Motor neuron (in vitro differentiated cells): ENCODE results near the gene THADA. TPM values are rescaled to one million over a fixed set of nuclear protein-coding genes. Genes with fewer than 3 reads are reported as not detected.
A peak's percentile ranks its signal among the peaks of the same experiment; 100 is the strongest.
"Not testable (repeated sequence)": the region's sequence is repeated elsewhere in the genome, so short reads cannot be mapped to it uniquely, and the experiment has no call there.

Source experiments
- ATAC-seq, 8 experiments: fragments of 200-7000 bp; cut with Tn5 transposase; replicated peaks in 6 of 8; 2 replicates each; pipeline ENCODE4 v1.8.0; 2021; ENCODE audit warnings: mild to moderate bottlenecking in 8 of 8, moderate library complexity in 8 of 8
- H3K27ac ChIP-seq, 2 donors: fragments of 250-450 bp; sonication (Bioruptor Pico); 2 replicates each; pipeline ENCODE4 v1.9.0; 2021; ENCODE audit warnings: antibody characterized with exemption in 2 of 2, mild to moderate bottlenecking in 2 of 2, moderate library complexity in 1 of 2
- H3K4me1 ChIP-seq, 2 donors: fragments of 250-450 bp; sonication (Bioruptor Pico); replicated peaks in 1 of 2; 2 replicates each; pipeline ENCODE4 v1.6.1; 2021; ENCODE audit warnings: antibody characterized with exemption in 2 of 2, mild to moderate bottlenecking in 2 of 2, moderate library complexity in 1 of 2
- H3K4me3 ChIP-seq, 5 donors: fragments of 250-450 bp; sonication (Bioruptor Pico); 2 replicates each; pipeline ENCODE4 v1.9.0; 2021; ENCODE audit warnings: antibody characterized with exemption in 5 of 5, mild to moderate bottlenecking in 5 of 5, moderate library complexity in 4 of 5
- WGBS, 10 experiments: fragments of 450-650 bp; shearing (Covaris generic); methylation state at CpG; one replicate each; pipeline ENCODE4 v1.0.0; 2022; 5-methylcytosine and 5-hydroxymethylcytosine counted together
- in situ Hi-C, 9 experiments: fragments of 400-800 bp; cut with MboI; loops; one replicate each; pipeline ENCODE4 v1.15.0; 2021; ENCODE audit warnings: low sequenced_read_pairs in 9 of 9, low pct_unique_long_range_greater_than_20kb in 2 of 9; ENCODE audit not compliant: unreplicated experiment in 9 of 9
- total RNA-seq, 8 experiments: library from RNA; unstranded; fragments of 300-600 nt; gene quantifications; 2 replicates each; pipeline versions ENCODE4 v1.2.3 to v1.2.4, GENCODE V29; 2022

The THADA gene
- total RNA-seq, 8 experiments from 2014 or later = 10.4 to 33.6 (median 15.9) TPM

DNA sequence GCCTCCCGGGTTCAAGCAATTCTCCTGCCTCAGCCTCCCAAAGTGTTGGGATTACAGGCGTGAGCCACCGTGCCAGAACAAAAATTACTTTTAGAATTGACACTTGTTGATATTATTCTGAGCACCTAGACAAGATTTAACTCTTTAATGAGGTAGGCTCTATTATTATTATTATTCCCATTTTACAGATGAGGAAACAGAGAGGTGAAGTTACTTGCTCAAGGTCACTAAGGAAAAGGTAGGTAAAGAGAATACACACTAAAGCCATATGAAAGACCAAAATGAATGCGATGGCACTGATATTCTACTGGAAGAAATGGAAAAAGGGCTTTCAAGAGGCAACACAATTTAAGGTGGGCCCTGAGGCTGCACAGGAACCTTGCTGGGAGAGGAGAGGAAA lies 295.6 kb downstream of the THADA start:
- H3K4me3 ChIP-seq = no peak overlapping the region
- no peak for ATAC-seq
- no peak overlapping the region for H3K27ac ChIP-seq
- WGBS, 10 experiments = 87 to 100% (median 95%) methylated on average over 2 to 4 of the region's 4 CpGs
- no peaks in the 10 kb centered on the region for H3K4me1 ChIP-seq
- in situ Hi-C loops = no loop called here

DNA sequence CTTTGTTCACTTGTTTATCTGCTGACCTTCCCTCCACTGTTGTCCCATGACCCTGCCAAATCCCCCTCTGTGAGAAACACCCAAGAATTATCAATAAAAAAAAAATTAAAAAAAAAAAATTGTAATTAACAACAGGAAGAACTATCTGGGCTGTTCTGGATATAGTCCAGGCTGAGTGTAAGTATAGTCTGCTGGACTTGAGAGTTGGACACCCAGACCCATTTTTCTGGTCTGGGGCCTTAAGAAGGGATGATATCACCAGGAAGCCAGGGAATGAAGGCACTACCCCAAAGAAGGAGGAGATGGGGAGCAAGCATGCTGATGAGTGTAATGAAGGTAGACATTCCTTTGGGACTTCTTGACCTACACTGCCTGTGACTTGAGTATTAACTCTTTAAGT lies 297.3 kb downstream of the THADA start:
- no peaks in the 10 kb centered on the region for H3K4me1 ChIP-seq
- in situ Hi-C loops = no loop called here
- ATAC-seq = peak in 1 of 8 experiments; percentile 28

DNA sequence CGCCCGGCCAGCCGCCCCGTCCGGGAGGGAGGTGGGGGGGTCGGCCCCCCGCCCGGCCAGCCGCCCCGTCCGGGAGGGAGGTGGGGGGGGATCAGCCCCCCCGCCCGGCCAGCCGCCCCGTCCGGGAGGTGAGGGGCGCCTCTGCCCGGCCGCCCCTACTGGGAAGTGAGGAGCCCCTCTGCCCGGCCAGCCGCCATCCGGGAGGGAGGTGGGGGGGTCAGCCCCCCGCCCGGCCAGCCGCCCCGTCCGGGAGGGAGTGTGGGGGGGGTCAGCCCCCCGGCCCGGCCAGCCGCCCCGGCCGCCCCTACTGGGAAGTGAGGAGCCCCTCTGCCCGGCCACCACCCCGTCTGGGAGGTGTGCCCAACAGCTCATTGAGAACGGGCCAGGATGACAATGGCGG lies 298.1 kb downstream of the THADA start:
- ATAC-seq, H3K27ac ChIP-seq, in situ Hi-C loops, H3K4me1 ChIP-seq, H3K4me3 ChIP-seq: not testable (repeated sequence)
- WGBS, 10 experiments = no CpG with 5 or more reads among the region's 36 CpGs

More for the DNA sequence above, 297.3 kb downstream of the THADA start:
- Histone ChIP-seq H3K27ac (no peak overlapping the region), H3K4me3 (no peak overlapping the region)

DNA sequence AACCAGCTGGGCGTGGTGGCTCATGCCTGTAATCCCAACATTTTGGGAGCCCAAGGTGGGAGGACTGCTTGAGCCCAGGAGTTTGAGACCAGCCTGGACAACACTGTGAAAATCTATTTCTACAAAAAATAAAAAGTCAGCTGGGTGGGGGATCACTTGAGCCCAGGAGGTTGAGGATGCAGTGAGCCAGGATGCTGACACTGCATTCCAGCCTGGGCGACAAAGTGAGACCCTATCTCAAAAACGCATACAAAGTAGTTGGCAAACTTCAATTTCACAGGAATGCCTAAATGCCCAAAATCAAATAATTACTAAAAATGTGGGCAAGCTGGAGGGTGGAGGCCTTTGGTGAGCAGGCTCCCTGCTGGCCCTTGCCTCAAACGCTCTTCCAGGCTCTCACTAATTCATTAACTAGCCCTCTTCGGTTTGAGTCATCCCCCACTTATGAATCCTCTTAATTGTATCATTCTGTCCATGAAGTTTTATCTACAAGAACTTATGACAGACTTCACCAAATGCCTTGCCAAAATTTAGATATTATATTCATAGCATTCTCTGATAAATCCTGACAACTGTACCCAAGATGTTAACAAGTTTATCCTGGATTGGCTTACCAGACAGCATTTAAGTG lies 300.8 kb downstream of the THADA start:
- Histone ChIP-seq H3K4me3 (no peak overlapping the region), H3K4me1 (no peaks in the 10 kb centered on the region), H3K27ac (no peak overlapping the region)
- 10 to 100% (median 95%) methylated on average over 1 to 5 of the region's 5 CpGs; no CpG with 5 or more reads in 2 of the 10 experiments for WGBS, 10 experiments
- no peak for ATAC-seq
- in situ Hi-C loops = no loop called here

DNA sequence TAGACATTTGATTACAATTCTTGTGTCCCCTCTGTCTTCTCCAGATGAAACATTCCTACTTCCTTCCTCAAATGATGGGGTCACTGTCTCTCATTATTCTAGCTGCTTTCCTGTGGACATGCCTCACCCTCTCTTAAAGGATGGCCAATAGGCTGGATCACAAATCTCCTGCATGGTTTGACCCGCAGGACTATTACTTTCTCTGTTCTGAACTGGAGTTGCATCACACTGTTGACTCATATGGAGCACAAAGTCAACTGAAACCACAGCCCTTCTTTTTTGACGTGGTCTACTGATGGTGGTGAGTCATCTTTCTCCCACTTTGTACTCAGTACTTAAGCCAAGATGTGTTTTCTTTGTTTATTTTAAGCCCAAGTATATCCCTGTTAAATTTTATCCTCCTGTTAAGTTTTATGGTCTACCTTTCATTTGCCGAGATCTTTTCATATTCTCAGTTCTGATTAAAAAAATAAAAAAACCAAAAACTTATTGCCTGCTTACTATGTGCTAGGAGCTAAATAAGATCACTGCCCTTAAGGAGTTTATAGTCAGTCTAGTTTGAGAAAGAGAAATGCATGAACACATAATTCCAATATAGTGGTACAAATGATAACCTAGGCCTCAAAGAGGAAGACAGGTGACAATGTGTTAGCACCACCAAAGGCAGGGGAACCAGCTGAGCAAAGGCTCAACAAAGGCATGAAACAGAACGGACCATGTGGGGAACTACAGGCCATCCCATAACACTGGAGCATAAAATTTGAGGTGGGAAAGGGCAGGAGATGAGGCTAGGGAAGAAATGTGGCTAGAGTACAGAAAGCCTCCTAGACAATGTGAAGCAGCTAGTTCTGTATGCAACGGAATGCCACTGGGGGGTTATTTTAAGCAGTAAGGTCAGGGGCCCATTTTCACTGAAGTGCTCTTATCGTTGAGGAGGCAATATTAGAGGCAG lies 301.8 kb downstream of the THADA start:
- H3K27ac ChIP-seq = no peak overlapping the region
- H3K4me3 ChIP-seq = no peak overlapping the region
- no peaks in the 10 kb centered on the region for H3K4me1 ChIP-seq
- in situ Hi-C loops = no loop called here
- WGBS, 10 experiments = 17 to 93% (median 76%) methylated on average over 1 to 5 of the region's 6 CpGs
- ATAC-seq = peak; percentile 40 to 99 (median 83)

DNA sequence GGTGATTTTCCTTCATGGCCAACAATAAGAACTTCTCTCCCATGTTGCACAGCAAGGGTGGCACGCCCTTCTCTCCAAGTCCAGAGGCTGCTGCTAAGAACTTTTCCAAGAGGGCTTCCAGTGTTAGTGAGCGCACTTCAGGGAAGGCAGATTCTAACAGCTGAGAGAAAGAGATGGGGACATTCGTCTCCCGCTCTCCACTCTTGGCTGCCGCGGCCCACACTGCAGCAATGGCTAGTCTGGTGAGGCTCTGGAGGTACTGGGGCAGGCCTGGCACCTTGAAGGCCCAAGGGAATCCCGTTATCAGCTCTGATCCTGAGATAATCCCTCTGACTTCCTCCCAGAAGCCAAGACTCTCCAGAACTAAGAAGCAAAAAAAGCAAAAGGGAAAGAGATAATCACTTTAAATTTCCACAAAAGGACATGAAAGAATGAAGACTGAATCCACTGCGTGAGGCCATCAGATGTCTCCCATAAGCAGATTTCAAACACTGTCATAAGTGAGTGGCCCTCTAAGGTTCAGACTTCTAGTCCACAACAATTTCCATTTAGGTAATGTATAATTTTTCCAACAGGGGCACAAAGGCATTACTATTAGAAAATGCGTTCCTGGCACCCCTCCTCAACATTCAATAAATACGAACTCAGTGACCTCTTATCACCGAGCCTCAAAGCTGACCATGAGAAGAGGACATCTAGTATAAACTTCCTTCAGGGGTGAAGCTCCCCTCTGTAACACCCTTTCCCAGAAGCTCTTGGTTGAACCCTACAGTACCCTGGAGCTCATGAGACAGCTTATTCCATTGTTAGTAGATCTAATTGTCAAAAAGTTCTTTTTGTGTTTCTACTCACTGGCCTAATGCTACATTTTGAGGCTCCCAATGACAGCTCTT lies 302.7 kb downstream of the THADA start:
- no peak for ATAC-seq
- Histone ChIP-seq H3K4me1 (no peaks in the 10 kb centered on the region), H3K27ac (no peak overlapping the region), H3K4me3 (no peak overlapping the region)
- in situ Hi-C loops = no loop called here
- WGBS, 10 experiments = 77 to 100% (median 95%) methylated on average over 2 to 9 of the region's 11 CpGs

DNA sequence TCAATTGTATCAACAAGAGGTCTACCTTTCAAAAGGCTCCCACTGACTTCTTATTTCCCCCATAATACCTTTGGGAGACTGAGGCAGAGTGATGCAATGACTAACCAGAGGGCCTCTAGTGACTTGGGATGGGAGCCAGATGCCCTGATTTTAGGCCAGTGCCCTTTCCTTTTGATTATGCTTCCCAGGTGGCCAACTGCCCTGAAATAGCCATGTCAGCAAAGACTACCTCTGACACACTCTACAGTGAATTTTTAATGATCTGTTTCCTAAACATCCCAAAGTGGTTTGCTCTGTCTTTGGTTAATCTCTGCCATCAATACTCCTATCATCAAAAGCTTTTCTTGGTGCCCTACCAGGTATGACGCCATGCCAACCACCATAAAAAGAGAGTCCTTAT lies 303.5 kb downstream of the THADA start:
- WGBS, 10 experiments = 80 to 100% (median 100%) methylated on average over 1 of the region's 1 CpG; no CpG with 5 or more reads in 4 of the 10 experiments
- ATAC-seq = no peak
- no peak overlapping the region for H3K4me3 ChIP-seq
- in situ Hi-C loops = no loop called here
- no peaks in the 10 kb centered on the region for H3K4me1 ChIP-seq
- no peak overlapping the region for H3K27ac ChIP-seq

DNA sequence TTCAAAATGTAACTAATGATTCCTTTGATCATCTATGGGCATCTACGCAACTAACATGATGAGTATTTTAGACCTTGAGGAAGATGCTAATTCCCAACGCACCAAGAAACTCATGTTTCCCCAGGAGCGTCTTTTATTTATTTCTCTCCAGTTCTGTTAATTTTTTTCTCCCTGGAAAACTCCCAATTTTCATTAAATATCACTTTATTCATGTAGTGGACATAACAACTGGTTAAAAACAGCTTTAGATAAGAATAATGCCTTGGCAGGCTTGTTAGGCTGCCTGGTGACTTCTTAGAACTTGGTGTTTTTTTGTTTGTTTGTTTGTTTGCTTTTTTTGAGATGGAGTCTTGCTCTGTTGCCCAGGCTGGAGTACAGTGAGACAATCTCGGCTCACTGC lies 306.5 kb downstream of the THADA start:
- Histone ChIP-seq H3K4me3 (no peak overlapping the region), H3K27ac (no peak overlapping the region), H3K4me1 (no peaks in the 10 kb centered on the region)
- WGBS, 10 experiments = 83 to 100% (median 95%) methylated on average over 2 to 4 of the region's 4 CpGs; no CpG with 5 or more reads in 1 of the 10 experiments
- no peak for ATAC-seq
- in situ Hi-C loops = no loop called here

DNA sequence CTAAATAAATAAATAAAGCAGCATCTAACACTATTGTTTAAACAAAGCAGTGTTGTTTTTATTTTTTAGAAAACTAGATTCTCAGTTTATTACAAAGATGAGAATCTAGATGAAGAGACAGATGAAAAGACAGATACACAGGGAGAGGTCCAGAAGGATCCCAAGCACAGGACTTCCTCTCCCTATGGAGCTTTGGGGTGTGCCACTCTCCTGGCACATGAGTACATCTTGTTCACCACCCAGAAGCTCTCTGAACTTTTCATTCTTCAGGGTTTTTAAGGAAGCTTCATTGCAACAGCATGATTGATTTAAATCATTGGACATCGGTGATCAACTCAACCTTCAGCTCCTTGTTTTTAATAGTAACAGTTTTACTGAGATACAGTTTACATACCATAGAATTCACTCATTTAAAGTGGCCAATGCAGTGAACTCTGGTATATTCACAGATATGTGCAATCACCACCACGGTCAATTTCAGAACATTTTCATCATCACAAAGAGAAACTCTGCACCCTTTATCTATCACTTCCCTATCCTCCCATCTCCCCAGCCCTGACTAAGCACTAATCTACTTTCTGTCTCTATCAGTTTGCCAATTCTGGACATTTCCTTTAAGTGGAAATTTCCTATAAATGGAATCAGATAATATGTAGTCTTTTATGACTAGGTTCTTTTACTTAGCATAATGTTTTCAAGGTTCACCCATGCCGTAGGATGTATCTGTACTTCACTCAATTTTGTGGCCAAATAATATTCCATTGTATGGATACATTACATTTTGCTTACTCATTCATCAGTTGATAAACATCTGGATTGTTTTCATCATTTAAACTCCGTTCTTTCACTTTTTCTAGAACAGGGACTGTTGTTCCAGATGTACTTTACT lies 307.2 kb downstream of the THADA start:
- ATAC-seq = no peak
- Histone ChIP-seq H3K4me1 (no peaks in the 10 kb centered on the region), H3K27ac (no peak overlapping the region), H3K4me3 (no peak overlapping the region)
- in situ Hi-C loops = no loop called here
- 82 to 100% (median 96%) methylated on average over 1 to 4 of the region's 4 CpGs for WGBS, 10 experiments

DNA sequence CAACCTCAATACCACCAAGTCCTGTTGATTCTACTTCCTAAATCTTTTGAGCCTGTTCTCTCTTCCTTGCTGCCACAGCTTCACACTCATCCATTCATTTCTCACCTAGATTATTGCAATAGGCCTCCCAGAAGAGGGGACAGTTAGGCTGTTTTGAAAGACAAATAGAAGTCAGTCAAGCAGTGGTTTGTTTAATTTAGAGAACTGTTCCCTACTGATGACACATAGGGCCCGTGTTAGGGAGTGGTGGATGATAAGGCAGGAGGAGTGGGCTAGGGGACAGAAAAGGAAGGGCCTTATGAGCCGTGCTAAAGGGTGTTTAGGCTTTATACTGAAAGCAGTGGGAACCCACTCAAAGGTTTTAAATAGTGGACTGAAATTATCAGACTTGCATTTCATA lies 309.9 kb downstream of the THADA start:
- ATAC-seq = no peak
- H3K27ac ChIP-seq = no peak overlapping the region
- H3K4me3 ChIP-seq = no peak overlapping the region
- no peaks in the 10 kb centered on the region for H3K4me1 ChIP-seq
- in situ Hi-C loops = no loop called here
- 56 to 100% (median 100%) methylated on average over 1 to 2 of the region's 2 CpGs; no CpG with 5 or more reads in 5 of the 10 experiments for whole genome bisulfite sequencing, 10 experiments

DNA sequence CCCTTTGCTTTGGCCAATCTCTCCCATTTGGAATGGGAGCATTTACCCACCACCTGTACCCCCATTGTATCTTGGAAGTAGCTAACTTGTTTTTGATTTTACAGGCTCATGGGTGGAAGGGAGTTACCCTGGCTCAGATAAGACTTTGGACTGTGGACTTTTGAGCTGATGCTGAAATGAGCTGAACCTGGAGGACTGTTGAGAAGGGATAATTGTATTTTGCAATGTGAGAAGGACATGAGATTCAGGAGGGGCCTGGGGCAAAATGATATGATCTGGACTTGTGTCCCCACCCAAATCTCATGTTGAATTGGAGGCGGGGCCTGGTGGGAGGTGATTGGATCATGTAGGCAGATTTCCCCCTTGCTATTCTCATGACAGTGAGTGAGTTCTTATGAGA lies 310.9 kb downstream of the THADA start:
- no peak overlapping the region for H3K27ac ChIP-seq
- in situ Hi-C loops = no loop called here
- H3K4me1 ChIP-seq = no peaks in the 10 kb centered on the region
- WGBS, 10 experiments = 100% methylated on average over 1 of the region's 1 CpG; no CpG with 5 or more reads in 8 of the 10 experiments
- no peak overlapping the region for H3K4me3 ChIP-seq
- no peak for ATAC-seq

DNA sequence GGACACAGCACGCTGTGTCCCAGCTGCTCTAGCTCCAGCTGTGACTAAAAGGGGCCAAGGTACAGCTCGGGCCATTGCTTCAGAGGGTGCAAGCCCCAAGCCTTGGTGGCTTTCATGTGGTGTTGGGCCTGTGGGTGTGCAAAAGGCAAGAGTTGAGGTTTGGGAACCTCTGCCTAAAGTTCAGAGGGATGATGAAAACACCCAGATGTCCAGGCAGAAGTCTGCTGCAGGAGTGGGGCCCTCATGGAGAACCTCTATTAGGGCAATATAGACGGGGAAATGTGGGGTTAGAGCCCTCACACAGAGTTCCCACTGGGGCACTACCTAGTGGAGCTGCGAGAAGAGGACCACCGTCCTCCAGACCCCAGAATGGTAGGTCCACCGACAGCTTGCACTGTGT lies 311.5 kb downstream of the THADA start:
- H3K27ac ChIP-seq, H3K4me1 ChIP-seq, in situ Hi-C loops, ATAC-seq, H3K4me3 ChIP-seq: not testable (repeated sequence)
- WGBS, 10 experiments = 80 to 100% (median 100%) methylated on average over 1 to 3 of the region's 6 CpGs; no CpG with 5 or more reads in 2 of the 10 experiments
